IPS-15b (cell line): ENCODE results near the gene ZDHHC11B.
"Not testable (repeated sequence)": the region's sequence is repeated elsewhere in the genome, so short reads cannot be mapped to it uniquely, and the experiment has no call there.

Experiments
- H3K27me3 ChIP-seq: one replicate; pipeline ENCODE4 v1.6.1; 2013; ENCODE audit warnings: low read length; ENCODE audit not compliant: control insufficient read depth, insufficient read depth
- H3K36me3 ChIP-seq: one replicate; pipeline ENCODE4 v1.6.1; 2013; ENCODE audit warnings: low read length; ENCODE audit not compliant: control insufficient read depth, insufficient read depth
- H3K4me1 ChIP-seq: one replicate; pipeline ENCODE4 v1.6.1; 2013; ENCODE audit warnings: mild to moderate bottlenecking, low read length; ENCODE audit not compliant: control insufficient read depth, insufficient read depth
- H3K4me3 ChIP-seq: one replicate; pipeline ENCODE4 v1.5.1; 2013; ENCODE audit warnings: low read depth, low read length
- H3K9ac ChIP-seq: one replicate; pipeline ENCODE4 v1.6.1; 2013; ENCODE audit warnings: low read depth, mild to moderate bottlenecking, low read length
- H3K9me3 ChIP-seq: one replicate; pipeline ENCODE4 v1.6.1; 2013; ENCODE audit warnings: mild to moderate bottlenecking, low read length; ENCODE audit not compliant: control insufficient read depth, insufficient read depth

ZDHHC11B gene

GRCh38 chr5:743696-744404 is 40.7 kb downstream of the ZDHHC11B start:
- H3K27me3 ChIP-seq, H3K9me3 ChIP-seq, H3K4me3 ChIP-seq, H3K4me1 ChIP-seq, H3K36me3 ChIP-seq, H3K9ac ChIP-seq: not testable (repeated sequence)

- not testable (repeated sequence) for H3K27me3 ChIP-seq, H3K36me3 ChIP-seq, H3K4me1 ChIP-seq, H3K9ac ChIP-seq, H3K4me3 ChIP-seq, H3K9me3 ChIP-seq
These were observed 42.3 kb downstream of the ZDHHC11B start for GRCh38 chr5:742276-742675.

GRCh38 chr5:734145-734544 is 50.4 kb downstream of the ZDHHC11B start:
- not testable (repeated sequence) for H3K36me3 ChIP-seq, H3K4me1 ChIP-seq, H3K27me3 ChIP-seq, H3K9me3 ChIP-seq, H3K4me3 ChIP-seq, H3K9ac ChIP-seq

GRCh38 chr5:732754-733454 is 51.6 kb downstream of the ZDHHC11B start:
- H3K4me1 ChIP-seq, H3K9ac ChIP-seq, H3K9me3 ChIP-seq, H3K36me3 ChIP-seq, H3K4me3 ChIP-seq, H3K27me3 ChIP-seq: not testable (repeated sequence)

GRCh38 chr5:729225-729624 is 55.3 kb downstream of the ZDHHC11B start:
- not testable (repeated sequence) for H3K4me3 ChIP-seq, H3K4me1 ChIP-seq, H3K9ac ChIP-seq, H3K27me3 ChIP-seq, H3K36me3 ChIP-seq, H3K9me3 ChIP-seq

GRCh38 chr5:727087-727486 is 57.4 kb downstream of the ZDHHC11B start:
- H3K4me1 ChIP-seq, H3K9me3 ChIP-seq, H3K9ac ChIP-seq, H3K4me3 ChIP-seq, H3K36me3 ChIP-seq, H3K27me3 ChIP-seq: not testable (repeated sequence)

- H3K36me3 ChIP-seq, H3K9me3 ChIP-seq, H3K27me3 ChIP-seq, H3K4me1 ChIP-seq, H3K9ac ChIP-seq, H3K4me3 ChIP-seq: not testable (repeated sequence)
These were observed 60.7 kb downstream of the ZDHHC11B start for GRCh38 chr5:723865-724264.

GRCh38 chr5:723309-723708 is 61.2 kb downstream of the ZDHHC11B start:
- H3K36me3 ChIP-seq, H3K27me3 ChIP-seq, H3K9ac ChIP-seq, H3K4me1 ChIP-seq, H3K9me3 ChIP-seq, H3K4me3 ChIP-seq: not testable (repeated sequence)

GRCh38 chr5:719379-719778 is 65.2 kb downstream of the ZDHHC11B start:
- not testable (repeated sequence) for H3K4me1 ChIP-seq, H3K9ac ChIP-seq, H3K27me3 ChIP-seq, H3K9me3 ChIP-seq, H3K36me3 ChIP-seq, H3K4me3 ChIP-seq

- Histone ChIP-seq H3K36me3 (no peaks in the 10 kb centered on the region), H3K27me3 (no peaks in the 10 kb centered on the region), H3K4me1 (no peaks in the 10 kb centered on the region), H3K4me3 (no peak overlapping the region), H3K9ac (no peak overlapping the region), H3K9me3 (no peaks in the 10 kb centered on the region)
These were observed 67.4 kb downstream of the ZDHHC11B start for GRCh38 chr5:717143-717542.

- H3K9ac ChIP-seq, H3K27me3 ChIP-seq, H3K4me3 ChIP-seq, H3K36me3 ChIP-seq, H3K4me1 ChIP-seq, H3K9me3 ChIP-seq: not testable (repeated sequence)
These were observed 67.8 kb downstream of the ZDHHC11B start for GRCh38 chr5:716740-717139.

GRCh38 chr5:715636-716035 is 68.9 kb downstream of the ZDHHC11B start:
- not testable (repeated sequence) for H3K9me3 ChIP-seq, H3K4me3 ChIP-seq, H3K4me1 ChIP-seq, H3K27me3 ChIP-seq, H3K36me3 ChIP-seq, H3K9ac ChIP-seq
